GM21528 (cell line): ENCODE results near the gene PTPN6.

ENCODE experiments used
- ATAC-seq: cut with Tn5 transposase; IDR thresholded peaks from one replicate; pipeline ENCODE4 v1.9.1; 2021; ENCODE audit warnings: mild to moderate bottlenecking, moderate library complexity; ENCODE audit not compliant: unreplicated experiment, low FRiP score

The PTPN6 gene

GRCh38 chr12:6998715-6999451 lies 47.7 kb downstream of the PTPN6 start:
- no peak for ATAC-seq

GRCh38 chr12:7001921-7002591 lies 50.9 kb downstream of the PTPN6 start:
- no peak for ATAC-seq

GRCh38 chr12:7004287-7004803 lies 53.2 kb downstream of the PTPN6 start:
- ATAC-seq: no peak

GRCh38 chr12:7004840-7005239 lies 53.7 kb downstream of the PTPN6 start:
- ATAC-seq: no peak

GRCh38 chr12:7005311-7005710 lies 54.2 kb downstream of the PTPN6 start:
- ATAC-seq: no peak

GRCh38 chr12:7006639-7007038 lies 55.5 kb downstream of the PTPN6 start:
- no peak for ATAC-seq

- no peak for ATAC-seq
These were observed 57.7 kb downstream of the PTPN6 start for GRCh38 chr12:7008864-7009263.

- ATAC-seq: no peak
These were observed 58.4 kb downstream of the PTPN6 start for GRCh38 chr12:7009512-7009911.
